GM21619 (cell line): Measurements from ENCODE around the gene CENPF.
A peak's percentile ranks its signal among the peaks of the same experiment; 100 is the strongest.
"Not testable (repeated sequence)": the region's sequence is repeated elsewhere in the genome, so short reads cannot be mapped to it uniquely, and the experiment has no call there.

ENCODE experiments used
- ATAC-seq: cut with Tn5 transposase; IDR thresholded peaks from one replicate; pipeline ENCODE4 v1.9.1; 2021; ENCODE audit not compliant: unreplicated experiment

The CENPF gene

GRCh38 chr1:214582289-214582891 lies 20.6 kb upstream of the CENPF start:
- ATAC-seq = no peak

- no peak for ATAC-seq
Measured at GRCh38 chr1:214583113-214583512, 19.9 kb upstream of the CENPF start.

- no peak for ATAC-seq
Measured at GRCh38 chr1:214583824-214584554, 19.0 kb upstream of the CENPF start.

- peak; percentile 89 for ATAC-seq
Measured at GRCh38 chr1:214584805-214585766, 17.9 kb upstream of the CENPF start.

GRCh38 chr1:214586621-214587020 lies 16.4 kb upstream of the CENPF start:
- no peak for ATAC-seq

- no peak for ATAC-seq
Measured at GRCh38 chr1:214587165-214587564, 15.8 kb upstream of the CENPF start.

GRCh38 chr1:214588963-214589597 lies 13.9 kb upstream of the CENPF start:
- no peak for ATAC-seq

GRCh38 chr1:214590696-214591095 lies 12.3 kb upstream of the CENPF start:
- no peak for ATAC-seq

GRCh38 chr1:214591918-214592317 lies 11.1 kb upstream of the CENPF start:
- not testable (repeated sequence) for ATAC-seq

GRCh38 chr1:214593158-214593557 lies 9.8 kb upstream of the CENPF start:
- no peak for ATAC-seq

- ATAC-seq = no peak
Measured at GRCh38 chr1:214603819-214604252, 841 bp downstream of the CENPF start.

- no peak for ATAC-seq
Measured at GRCh38 chr1:214604523-214604922, 1.5 kb downstream of the CENPF start.

GRCh38 chr1:214605484-214605883 lies 2.5 kb downstream of the CENPF start:
- ATAC-seq = not testable (repeated sequence)

- ATAC-seq = not testable (repeated sequence)
Measured at GRCh38 chr1:214605933-214606925, 3.2 kb downstream of the CENPF start.

- not testable (repeated sequence) for ATAC-seq
Measured at GRCh38 chr1:214607492-214608215, 4.7 kb downstream of the CENPF start.

- not testable (repeated sequence) for ATAC-seq
Measured at GRCh38 chr1:214608216-214608783, 5.3 kb downstream of the CENPF start.

- not testable (repeated sequence) for ATAC-seq
Measured at GRCh38 chr1:214608817-214609216, 5.8 kb downstream of the CENPF start.

- no peak for ATAC-seq
Measured at GRCh38 chr1:214609692-214610091, 6.7 kb downstream of the CENPF start.

GRCh38 chr1:214610136-214610535 lies 7.1 kb downstream of the CENPF start:
- ATAC-seq = peak; percentile 76
